Suprapubic skin (tissue), 4 donors: ENCODE data around the gene SEC14L1.

Experiments used
- CTCF ChIP-seq, 2 donors: fragments of 200-600 bp in 1 of 2; fragments of 450-650 bp in 1 of 2; sonication (generic) in 1 of 2; IDR thresholded peaks; one replicate each; pipeline ENCODE4 v1.5.1; 2016 to 2019; ENCODE audit warnings: antibody characterized with exemption in 2 of 2, mild to moderate bottlenecking in 1 of 2, moderate library complexity in 1 of 2
- EP300 ChIP-seq: sonication (generic); formaldehyde crosslinking; IDR thresholded peaks from one replicate; pipeline ENCODE4 v1.6.1; 2017; ENCODE audit warnings: antibody characterized with exemption
- POLR2A ChIP-seq, 2 donors: fragments of 450-650 bp; IDR thresholded peaks; one replicate each; pipeline ENCODE4 v1.6.1; 2017; ENCODE audit warnings: antibody characterized with exemption in 2 of 2, mild to moderate bottlenecking in 2 of 2, moderate library complexity in 2 of 2
- POLR2AphosphoS5 ChIP-seq, 3 donors: sonication (generic); formaldehyde crosslinking; IDR thresholded peaks; one replicate each; pipeline ENCODE4 v1.6.1; 2017; ENCODE audit warnings: antibody characterized with exemption in 3 of 3

- no peak for TF ChIP-seq CTCF (IDR thresholded peaks at IDR 0.05)
- peak in 2 of 3 donors; percentile 27 to 61 for TF ChIP-seq POLR2AphosphoS5 (IDR thresholded peaks at IDR 0.05)
- TF ChIP-seq POLR2A (IDR thresholded peaks at IDR 0.05), result no peak
- TF ChIP-seq EP300, result no peak
Measured at GRCh38 chr17:77127735-77128361, 12.9 kb upstream of the SEC14L1 start.
